Mesothelial cell of epicardium (in vitro differentiated cells): ENCODE results near the gene DGUOK. TPM values are rescaled to one million over a fixed set of nuclear protein-coding genes. Genes with fewer than 3 reads are reported as not detected.
A peak's percentile ranks its signal among the peaks of the same experiment; 100 is the strongest.
"Not testable (repeated sequence)": the region's sequence is repeated elsewhere in the genome, so short reads cannot be mapped to it uniquely, and the experiment has no call there.

Experiments
- DNase-seq, 2 experiments: peaks; one replicate each; pipeline ENCODE4 v3.0.0; 2021; ENCODE audit warnings: low spot score in 2 of 2; ENCODE audit not compliant: unreplicated experiment in 2 of 2
- H3K27ac Mint-ChIP-seq: 2 replicates; pipeline ENCODE4 v1.8.0; 2021; ENCODE audit warnings: mixed read lengths
- H3K27me3 Mint-ChIP-seq: 2 replicates; pipeline ENCODE4 v1.8.0; 2021; ENCODE audit warnings: low read depth, mixed read lengths
- H3K36me3 Mint-ChIP-seq: 2 replicates; pipeline ENCODE4 v1.8.0; 2021; ENCODE audit warnings: mixed read lengths
- H3K4me1 Mint-ChIP-seq: 2 replicates; pipeline ENCODE4 v1.8.0; 2021; ENCODE audit warnings: mixed read lengths
- H3K4me3 Mint-ChIP-seq: 2 replicates; pipeline ENCODE4 v1.8.0; 2021; ENCODE audit warnings: mild to moderate bottlenecking, moderate library complexity, mixed read lengths
- H3K9me3 Mint-ChIP-seq: 2 replicates; pipeline ENCODE4 v1.8.0; 2021; ENCODE audit warnings: mixed read lengths
- CTCF ChIP-seq: fragments of 200-600 bp; sonication (generic); IDR thresholded peaks from one replicate; pipeline ENCODE4 v1.5.0; 2021; ENCODE audit warnings: antibody characterized with exemption; ENCODE audit not compliant: unreplicated experiment
- total RNA-seq: library from RNA; stranded (reverse); gene quantifications from 3 replicates; pipeline ENCODE4 v1.2.1, GENCODE V29; 2021

DGUOK gene
- 66.0 to 69.5 TPM (median 66.8 TPM) in 3 replicates for total RNA-seq

- Mint-ChIP-seq H3K4me1 (peaks cover 34% of the 10 kb centered on the region), H3K27me3 (peaks cover 20% of the 10 kb centered on the region), H3K4me3 (peak within 1 kb of the TSS; percentile 90), H3K9me3 (no peaks in the 10 kb centered on the region), H3K36me3 (no peaks in the 10 kb centered on the region), H3K27ac (peak within 1 kb of the TSS; percentile 99)
- peak; percentile 23 for TF ChIP-seq CTCF
- DNase-seq: peak; percentile 89 to 93
Measured at GRCh38 chr2:73926493-73927327, at the start of gene DGUOK. DGUOK (plus strand) TSS chr2:73926880; CDS start chr2:73926911, 31 bp downstream.

- Mint-ChIP-seq H3K27me3 (peaks cover 8% of the 10 kb centered on the region), H3K36me3 (peaks cover 3% of the 10 kb centered on the region), H3K9me3 (no peaks in the 10 kb centered on the region), H3K4me1 (peaks cover 4% of the 10 kb centered on the region), H3K4me3 (no peak overlapping the region), H3K27ac (no peak overlapping the region)
- no peak for DNase-seq
- no peak for TF ChIP-seq CTCF
Measured at GRCh38 chr2:73877071-73877802, 49.4 kb upstream of the DGUOK start.

DNA sequence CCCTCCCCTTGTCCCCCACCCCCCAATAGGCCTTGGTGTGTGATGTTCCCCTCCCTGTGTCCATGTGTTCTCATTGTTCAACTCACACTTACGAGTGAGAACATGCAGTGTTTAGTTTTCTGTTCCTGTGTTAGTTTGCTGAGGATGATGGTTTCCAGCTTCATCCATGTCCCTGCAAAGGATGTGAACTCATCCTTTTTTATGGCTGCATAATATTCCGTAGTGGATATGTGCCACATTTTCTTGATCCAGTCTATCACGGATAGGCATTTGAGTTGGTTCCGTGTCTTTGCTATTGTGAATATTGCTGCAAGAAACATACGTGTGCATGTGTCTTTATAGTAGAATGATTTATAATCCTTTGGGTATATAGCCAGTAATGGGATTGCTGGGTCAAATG lies 48.7 kb upstream of the DGUOK start:
- H3K9me3 Mint-ChIP-seq, H3K4me3 Mint-ChIP-seq: not testable (repeated sequence)

DNA sequence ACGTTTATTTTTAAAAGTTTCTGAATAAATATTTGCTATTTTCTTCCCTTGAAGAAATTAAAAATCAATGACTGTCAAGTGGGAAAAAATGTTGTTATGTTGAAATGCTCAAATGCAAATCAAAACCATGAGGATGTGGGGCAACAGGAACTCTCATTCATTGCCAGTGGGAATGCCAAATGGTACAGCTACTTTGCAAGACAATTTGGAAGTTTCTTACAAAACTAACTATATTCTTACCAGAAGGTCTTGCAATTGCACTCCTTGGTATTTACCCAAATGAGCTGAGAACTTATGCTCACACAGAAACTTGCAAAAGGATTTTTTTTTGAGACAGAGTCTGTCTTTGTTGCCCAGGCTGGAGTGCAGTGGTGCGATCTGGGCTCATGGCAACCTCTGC lies 41.3 kb upstream of the DGUOK start:
- Mint-ChIP-seq H3K9me3 (no peaks in the 10 kb centered on the region), H3K4me3 (no peak overlapping the region), H3K36me3 (no peaks in the 10 kb centered on the region), H3K4me1 (peaks cover 4% of the 10 kb centered on the region), H3K27ac (no peak overlapping the region), H3K27me3 (peaks cover 7% of the 10 kb centered on the region)
- no peak for TF ChIP-seq CTCF
- DNase-seq: no peak

More for the DNA sequence above, 48.7 kb upstream of the DGUOK start:
- not testable (repeated sequence) for H3K27ac Mint-ChIP-seq, H3K27me3 Mint-ChIP-seq, H3K36me3 Mint-ChIP-seq, H3K4me1 Mint-ChIP-seq, DNase-seq

DNA sequence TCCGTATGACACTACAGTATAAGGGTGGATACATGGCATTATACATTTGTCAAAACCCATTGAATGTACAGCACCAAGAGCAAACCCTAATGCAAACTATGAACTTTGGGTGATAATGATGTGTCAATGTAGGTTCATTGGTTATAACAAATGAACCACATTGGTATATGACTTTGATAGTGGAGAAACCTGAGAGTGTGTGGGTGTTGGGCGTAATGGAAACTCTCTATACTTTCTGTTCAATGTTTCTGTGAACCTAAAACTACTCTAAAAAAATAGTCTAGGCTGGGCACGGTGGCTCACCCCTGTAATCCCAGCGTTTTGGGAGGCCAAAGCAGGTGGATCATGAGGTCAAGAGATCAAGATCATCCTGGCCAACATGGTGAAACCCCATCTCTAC lies 40.3 kb upstream of the DGUOK start:
- Mint-ChIP-seq H3K27ac (no peak overlapping the region), H3K9me3 (no peaks in the 10 kb centered on the region), H3K27me3 (peaks cover 3% of the 10 kb centered on the region), H3K4me3 (no peak overlapping the region), H3K4me1 (peaks cover 4% of the 10 kb centered on the region), H3K36me3 (no peaks in the 10 kb centered on the region)
- no peak for DNase-seq
- no peak for TF ChIP-seq CTCF

DNA sequence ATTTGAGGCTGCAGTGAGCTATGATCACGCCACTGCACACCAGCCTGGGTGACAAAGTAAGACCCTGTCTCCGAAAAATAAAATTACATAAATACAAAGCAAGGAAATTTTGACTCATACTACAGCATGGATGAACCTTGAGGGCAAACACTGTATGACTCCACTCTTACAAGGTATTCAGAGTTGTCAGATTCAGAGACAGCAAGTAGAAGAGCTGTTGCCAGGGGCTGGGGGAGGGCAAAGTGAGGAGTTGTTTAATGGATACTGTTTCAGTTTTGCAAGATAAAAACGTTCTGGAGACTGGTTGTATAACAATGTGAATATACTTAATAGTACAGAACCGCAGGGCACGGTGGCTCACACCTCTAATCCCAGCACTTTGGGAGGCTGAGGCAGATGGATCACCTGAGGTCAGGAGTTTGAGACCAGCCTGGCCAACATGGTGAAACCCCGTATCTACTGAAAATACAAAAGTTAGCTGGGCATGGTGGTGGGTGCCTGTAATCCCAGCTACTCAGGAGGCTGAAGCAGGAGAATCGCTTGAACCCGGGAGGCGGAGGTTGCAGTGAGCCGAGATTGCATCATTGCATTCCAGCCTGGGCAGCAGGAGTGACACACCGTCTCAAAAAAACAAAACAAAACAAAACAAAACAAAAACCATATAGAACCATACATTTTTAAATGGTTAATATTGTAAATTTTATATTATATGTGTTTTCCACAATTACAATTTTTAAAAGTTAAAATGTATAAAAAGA lies 38.9 kb upstream of the DGUOK start:
- H3K9me3 Mint-ChIP-seq, H3K27ac Mint-ChIP-seq, H3K36me3 Mint-ChIP-seq, H3K4me3 Mint-ChIP-seq, H3K27me3 Mint-ChIP-seq, H3K4me1 Mint-ChIP-seq, DNase-seq: not testable (repeated sequence)
